ENCODE results near the gene CRHR2.

The CRHR2 gene

DNA sequence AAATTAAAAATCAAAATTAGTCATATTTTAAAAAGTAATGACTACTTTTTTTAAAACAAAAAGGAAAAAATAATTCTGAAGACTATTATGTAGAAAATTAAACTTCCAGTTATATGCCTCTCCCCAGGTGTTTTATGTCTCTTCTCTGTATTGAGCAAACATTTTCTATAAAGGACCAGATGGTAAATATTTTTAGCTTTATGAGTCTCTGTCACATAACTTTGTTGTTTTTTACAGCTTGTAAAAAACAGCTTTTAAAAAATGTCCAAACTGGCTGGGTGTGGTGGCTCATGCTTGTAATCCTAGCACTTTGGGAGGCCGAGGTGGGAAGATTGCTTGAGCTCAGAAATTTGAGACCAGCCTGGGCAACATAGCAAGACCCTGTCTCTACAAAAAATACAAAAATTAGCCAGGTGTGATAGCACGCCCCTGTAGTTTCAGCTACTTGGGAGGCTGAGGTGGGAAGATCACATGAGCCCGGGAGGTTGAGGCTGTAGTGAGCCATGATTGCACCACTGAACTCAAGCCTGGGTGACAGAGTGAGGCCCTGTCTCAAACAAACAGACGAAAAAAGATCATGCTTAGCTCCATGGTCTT, 64.1 kb downstream of the CRHR2 start:
- DNase-seq (ENCODE audit: low spot score): no peak

GRCh38 chr7:30617359-30617758, 64.9 kb downstream of the CRHR2 start:
- DNase-seq (ENCODE audit: low spot score): no peak

DNA sequence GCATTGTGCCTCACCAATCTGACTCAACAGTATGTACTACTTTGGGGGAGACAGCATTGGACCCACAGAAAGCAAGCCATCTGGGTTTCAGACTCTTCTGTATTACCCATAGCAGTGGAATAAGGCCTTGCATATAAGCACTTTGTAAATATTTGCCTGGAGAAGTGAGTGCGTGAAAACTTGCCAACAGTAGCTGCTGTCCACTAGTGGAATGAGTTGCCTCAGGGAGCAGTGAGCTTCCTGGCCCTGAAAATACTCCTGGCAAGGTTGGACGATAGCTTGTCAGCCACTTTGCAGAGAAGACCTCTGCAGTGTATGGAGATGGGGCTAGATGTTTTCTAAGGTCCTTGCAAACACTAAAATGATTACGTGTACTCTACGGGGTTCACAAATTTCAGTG, 65.9 kb downstream of the CRHR2 start:
- DNase-seq (ENCODE audit: low spot score): no peak

- DNase-seq (ENCODE audit: low spot score): no peak
Measured at GRCh38 chr7:30613366-30614325, 68.6 kb downstream of the CRHR2 start.

DNA sequence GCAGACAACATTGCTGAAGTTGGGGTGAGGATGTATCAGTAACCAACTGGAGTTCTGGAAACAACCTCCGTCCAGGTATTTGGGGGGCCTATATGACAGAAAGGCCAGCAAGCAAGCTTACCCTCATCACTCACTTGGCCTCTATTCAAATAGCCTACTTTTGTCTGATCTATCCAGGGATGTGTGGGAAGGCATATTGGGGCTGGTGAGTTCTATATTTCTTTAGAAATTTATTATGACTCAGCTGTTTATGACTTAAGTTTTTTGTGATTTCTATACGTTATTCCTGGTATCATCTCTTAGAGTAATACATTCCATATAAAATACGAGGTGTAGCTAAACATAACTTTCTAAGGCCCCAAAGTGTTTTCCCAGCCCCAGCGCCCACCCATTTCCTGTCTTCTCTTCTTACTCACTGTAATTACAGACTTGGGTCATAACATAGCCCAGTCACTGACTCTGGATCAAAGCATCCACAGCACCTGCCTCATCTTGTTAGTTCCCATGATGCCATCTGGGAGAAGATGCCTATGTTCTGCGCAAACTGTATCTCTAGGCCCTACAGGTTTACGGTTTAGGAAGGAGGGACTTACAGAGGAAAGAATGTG, 69.5 kb downstream of the CRHR2 start:
- DNase-seq (ENCODE audit: low spot score): no peak

DNA sequence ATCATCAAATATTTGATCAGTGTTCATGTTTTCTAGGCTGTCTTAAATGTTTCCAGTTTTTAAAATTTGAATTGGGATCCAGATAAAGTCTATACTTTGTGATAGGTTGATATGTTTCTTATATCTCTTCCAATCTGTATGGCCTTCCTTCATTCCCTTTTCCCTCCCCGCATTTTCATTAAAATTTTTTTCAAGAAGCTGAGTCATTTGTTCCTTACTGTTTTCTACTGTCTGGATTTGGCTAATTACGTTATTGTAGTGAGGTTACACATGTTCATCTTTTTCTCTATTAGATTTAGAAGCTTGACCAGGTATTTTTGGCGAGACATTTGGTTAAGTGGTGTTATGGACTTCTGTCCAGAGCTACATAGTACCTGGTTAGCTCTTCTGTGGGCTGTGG, 76.4 kb downstream of the CRHR2 start:
- no peak for DNase-seq (ENCODE audit: low spot score)

DNA sequence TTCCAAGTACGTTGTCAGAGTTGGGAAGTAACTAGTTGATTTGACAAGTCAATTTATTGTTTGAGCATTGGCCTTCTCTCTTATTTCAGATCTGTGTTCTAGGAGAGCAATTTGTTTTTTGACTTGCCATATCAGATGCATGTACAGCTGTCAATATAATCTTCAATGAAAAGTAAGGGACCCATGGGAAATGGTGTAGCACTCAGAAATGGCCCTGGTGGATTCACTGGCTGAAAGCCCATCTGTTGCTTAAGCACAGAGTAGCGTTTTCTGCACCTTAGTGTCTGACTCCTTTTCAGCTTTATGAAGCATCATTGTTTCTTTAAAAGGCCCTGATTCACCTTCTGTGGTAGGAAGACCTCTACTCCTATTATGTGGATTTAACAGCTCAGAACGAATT, 77.4 kb downstream of the CRHR2 start:
- DNase-seq (ENCODE audit: low spot score): no peak
